Measurements from ENCODE around the gene GFAP.

GFAP gene

GRCh38 chr17:44894642-44895041 is 20.7 kb downstream of the GFAP start:
- DNase-seq, result no peak

- no peak for DNase-seq
Measured at GRCh38 chr17:44892250-44892649, 23.1 kb downstream of the GFAP start.

- DNase-seq, result no peak
Measured at GRCh38 chr17:44889003-44889402, 26.3 kb downstream of the GFAP start.

GRCh38 chr17:44887971-44888954 is 27.0 kb downstream of the GFAP start:
- DNase-seq, result no peak

- DNase-seq, result no peak
Measured at GRCh38 chr17:44887016-44887415, 28.3 kb downstream of the GFAP start.

GRCh38 chr17:44884941-44885340 is 30.4 kb downstream of the GFAP start:
- no peak for DNase-seq

- no peak for DNase-seq
Measured at GRCh38 chr17:44881145-44881544, 34.2 kb downstream of the GFAP start.

- no peak for DNase-seq
Measured at GRCh38 chr17:44880062-44880461, 35.2 kb downstream of the GFAP start.

- DNase-seq, result no peak
Measured at GRCh38 chr17:44879376-44879775, 35.9 kb downstream of the GFAP start.

- peak in 1 of 2 experiments; percentile 9 for DNase-seq
Measured at GRCh38 chr17:44878627-44879221, 36.6 kb downstream of the GFAP start.

GRCh38 chr17:44877121-44877520 is 38.2 kb downstream of the GFAP start:
- DNase-seq, result no peak

GRCh38 chr17:44875761-44876160 is 39.5 kb downstream of the GFAP start:
- no peak for DNase-seq

GRCh38 chr17:44872131-44872768 is 43.0 kb downstream of the GFAP start:
- no peak for DNase-seq

- no peak for DNase-seq
Measured at GRCh38 chr17:44871556-44871955, 43.7 kb downstream of the GFAP start.

GRCh38 chr17:44867841-44868240 is 47.5 kb downstream of the GFAP start:
- DNase-seq, result no peak

GRCh38 chr17:44865931-44866330 is 49.4 kb downstream of the GFAP start:
- no peak for DNase-seq

GRCh38 chr17:44865231-44865660 is 50.1 kb downstream of the GFAP start:
- DNase-seq, result peak; percentile 54 to 56

GRCh38 chr17:44864831-44865230 is 50.5 kb downstream of the GFAP start:
- DNase-seq, result no peak

GRCh38 chr17:44863061-44863918 is 52.0 kb downstream of the GFAP start:
- no peak for DNase-seq

GRCh38 chr17:44862278-44862914 is 52.9 kb downstream of the GFAP start:
- no peak for DNase-seq

GRCh38 chr17:44859701-44860100 is 55.6 kb downstream of the GFAP start:
- no peak for DNase-seq

- no peak for DNase-seq
Measured at GRCh38 chr17:44854192-44854591, 61.1 kb downstream of the GFAP start.

All from stimulated activated CD4-positive, alpha-beta T cell treated with anti-CD3 and anti-CD28 coated beads, Interleukin-4, amount 100 ng/mL, for 4 hours (primary cell).